Activated CD8-positive, alpha-beta memory T cell treated with anti-CD3 and anti-CD28 coated beads, Interleukin-2, amount 50 U/mL, for 24 hours (primary cell): ENCODE data around the gene MANSC4.

Experiments used
- DNase-seq: peaks from one replicate; pipeline ENCODE4 v3.0.0-alpha.2; 2020; ENCODE audit errors: extremely low read depth

Gene MANSC4

GRCh38 chr12:27779920-27780611 lies at the start of gene MANSC4, which contains the start of gene KLHL42:
MANSC4 (minus strand) TSS chr12:27780236; CDS start chr12:27771276, 8,960 bp downstream.
KLHL42 (plus strand) TSS chr12:27780233; CDS start chr12:27780331, 98 bp downstream.
- peak; percentile 23 for DNase-seq

- no peak for DNase-seq
Measured at GRCh38 chr12:27828196-27828595, 48.2 kb upstream of the MANSC4 start.

- no peak for DNase-seq
Measured at GRCh38 chr12:27826076-27826475, 46.0 kb upstream of the MANSC4 start.

GRCh38 chr12:27824126-27824842 lies 44.2 kb upstream of the MANSC4 start:
- no peak for DNase-seq

- DNase-seq = no peak
Measured at GRCh38 chr12:27823038-27823437, 43.0 kb upstream of the MANSC4 start.

- peak; percentile 32 for DNase-seq
Measured at GRCh38 chr12:27822076-27822712, 42.2 kb upstream of the MANSC4 start.

GRCh38 chr12:27821259-27821973 lies 41.4 kb upstream of the MANSC4 start:
- DNase-seq = no peak

- DNase-seq = no peak
Measured at GRCh38 chr12:27820564-27820963, 40.5 kb upstream of the MANSC4 start.

GRCh38 chr12:27818401-27818918 lies 38.4 kb upstream of the MANSC4 start:
- DNase-seq = no peak

GRCh38 chr12:27817766-27818165 lies 37.7 kb upstream of the MANSC4 start:
- no peak for DNase-seq

GRCh38 chr12:27814851-27815591 lies 35.0 kb upstream of the MANSC4 start:
- no peak for DNase-seq

GRCh38 chr12:27814411-27814810 lies 34.4 kb upstream of the MANSC4 start:
- DNase-seq = no peak

GRCh38 chr12:27812502-27812901 lies 32.5 kb upstream of the MANSC4 start:
- DNase-seq = no peak

- DNase-seq = no peak
Measured at GRCh38 chr12:27810756-27811155, 30.7 kb upstream of the MANSC4 start.

- no peak for DNase-seq
Measured at GRCh38 chr12:27808841-27809240, 28.8 kb upstream of the MANSC4 start.

- DNase-seq = no peak
Measured at GRCh38 chr12:27807063-27807703, 27.1 kb upstream of the MANSC4 start.

GRCh38 chr12:27806259-27806658 lies 26.2 kb upstream of the MANSC4 start:
- no peak for DNase-seq

GRCh38 chr12:27805238-27805637 lies 25.2 kb upstream of the MANSC4 start:
- no peak for DNase-seq

- DNase-seq = no peak
Measured at GRCh38 chr12:27802936-27803335, 22.9 kb upstream of the MANSC4 start.

GRCh38 chr12:27802511-27802910 lies 22.5 kb upstream of the MANSC4 start:
- DNase-seq = no peak

GRCh38 chr12:27801630-27802029 lies 21.6 kb upstream of the MANSC4 start:
- DNase-seq = no peak
